ENCODE results near the gene FKTN. TPM values are rescaled to one million over a fixed set of nuclear protein-coding genes. Genes with fewer than 3 reads are reported as not detected.

FKTN gene
- total and polyA plus RNA-seq, 2 experiments from 2014 or later, result 5.3 to 10.5 TPM

DNA sequence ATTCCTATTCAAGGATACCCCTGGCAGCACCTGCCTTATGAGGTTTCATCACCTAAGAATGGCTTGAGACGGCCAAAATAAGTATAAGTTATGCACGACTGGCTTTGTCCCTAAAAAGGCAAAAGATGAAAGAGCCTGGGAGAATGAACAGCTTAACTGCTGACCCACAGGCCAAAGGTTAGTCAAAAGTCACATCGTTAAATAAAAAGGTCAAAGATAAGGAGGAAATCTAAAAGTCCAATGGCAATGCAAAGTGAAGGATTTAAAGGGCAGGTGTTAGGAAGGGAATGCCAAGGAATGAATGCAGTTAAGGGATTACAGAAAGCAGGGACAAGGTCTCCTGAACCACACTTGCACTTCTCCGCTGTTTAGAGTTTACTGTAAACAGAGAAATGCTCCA lies 109.9 kb downstream of the FKTN start:
- no peak for DNase-seq (ENCODE audit: low read depth in 1 of 2, low spot score in 1 of 2)
- Histone ChIP-seq H3K4me3 (no peak overlapping the region), H3K27ac (no peak overlapping the region), H3K4me1 (ENCODE audit: low read depth) (peaks cover 3% of the 10 kb centered on the region), H3K27me3 (no peaks in the 10 kb centered on the region), H3K9me3 (ENCODE audit: low read depth) (no peaks in the 10 kb centered on the region), H3K36me3 (no peaks in the 10 kb centered on the region)
- TF ChIP-seq, protein P1, sequence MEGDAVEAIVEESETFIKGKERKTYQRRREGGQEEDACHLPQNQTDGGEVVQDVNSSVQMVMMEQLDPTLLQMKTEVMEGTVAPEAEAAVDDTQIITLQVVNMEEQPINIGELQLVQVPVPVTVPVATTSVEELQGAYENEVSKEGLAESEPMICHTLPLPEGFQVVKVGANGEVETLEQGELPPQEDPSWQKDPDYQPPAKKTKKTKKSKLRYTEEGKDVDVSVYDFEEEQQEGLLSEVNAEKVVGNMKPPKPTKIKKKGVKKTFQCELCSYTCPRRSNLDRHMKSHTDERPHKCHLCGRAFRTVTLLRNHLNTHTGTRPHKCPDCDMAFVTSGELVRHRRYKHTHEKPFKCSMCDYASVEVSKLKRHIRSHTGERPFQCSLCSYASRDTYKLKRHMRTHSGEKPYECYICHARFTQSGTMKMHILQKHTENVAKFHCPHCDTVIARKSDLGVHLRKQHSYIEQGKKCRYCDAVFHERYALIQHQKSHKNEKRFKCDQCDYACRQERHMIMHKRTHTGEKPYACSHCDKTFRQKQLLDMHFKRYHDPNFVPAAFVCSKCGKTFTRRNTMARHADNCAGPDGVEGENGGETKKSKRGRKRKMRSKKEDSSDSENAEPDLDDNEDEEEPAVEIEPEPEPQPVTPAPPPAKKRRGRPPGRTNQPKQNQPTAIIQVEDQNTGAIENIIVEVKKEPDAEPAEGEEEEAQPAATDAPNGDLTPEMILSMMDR (IDR thresholded peaks at IDR 0.05; ENCODE audit: low read depth, low read length), result no peak

DNA sequence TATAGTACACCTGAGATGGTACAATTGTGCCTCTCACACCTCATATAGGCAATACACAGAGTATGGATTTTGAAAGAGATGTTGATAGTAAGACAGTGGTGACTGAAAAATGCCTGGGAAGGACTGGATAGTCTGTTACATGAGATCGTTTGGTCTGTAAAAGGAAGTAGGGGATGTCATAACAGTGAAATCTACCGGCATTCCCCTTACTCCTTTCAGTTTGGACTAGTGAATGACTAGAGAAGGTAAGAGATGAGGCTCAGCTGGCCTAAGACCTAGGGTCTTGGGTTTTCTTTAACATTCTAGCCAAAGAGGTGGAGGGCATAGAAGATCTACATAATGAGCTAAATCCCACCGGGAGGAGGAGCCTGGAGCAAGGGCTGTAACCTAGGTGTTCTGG lies 112.4 kb downstream of the FKTN start:
- no peak overlapping the region for H3K27ac ChIP-seq
- TF ChIP-seq, protein P1 (IDR thresholded peaks at IDR 0.05; ENCODE audit: low read depth, low read length), result no peak
- no peak for DNase-seq (ENCODE audit: low read depth in 1 of 2, low spot score in 1 of 2)
- H3K27me3 ChIP-seq, result no peaks in the 10 kb centered on the region
- no peak overlapping the region for H3K4me3 ChIP-seq
- no peaks in the 10 kb centered on the region for H3K9me3 ChIP-seq (ENCODE audit: low read depth)
- no peaks in the 10 kb centered on the region for H3K36me3 ChIP-seq
- peaks cover 3% of the 10 kb centered on the region for H3K4me1 ChIP-seq (ENCODE audit: low read depth)

DNA sequence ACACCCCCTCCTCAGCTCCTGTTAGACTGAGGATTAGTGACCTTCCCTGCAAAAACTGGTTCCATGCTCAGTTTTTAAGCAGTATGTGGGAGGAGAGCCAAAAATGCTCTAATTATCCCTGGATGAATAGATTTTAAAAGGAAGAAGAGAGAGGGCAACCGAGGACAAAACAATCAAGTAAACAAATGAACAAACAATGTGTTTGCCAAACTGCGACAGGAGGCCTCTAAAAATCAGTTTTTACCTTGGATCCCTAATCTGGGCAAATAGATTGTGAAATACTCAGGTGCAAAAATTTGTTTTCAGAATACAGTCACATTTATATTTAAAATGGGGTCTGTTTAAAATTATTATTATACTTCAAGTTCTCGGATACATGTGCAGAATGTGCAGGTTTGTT lies 112.8 kb downstream of the FKTN start:
- DNase-seq (ENCODE audit: low read depth in 1 of 2, low spot score in 1 of 2), result no peak
- TF ChIP-seq, protein P1 (IDR thresholded peaks at IDR 0.05; ENCODE audit: low read depth, low read length), result no peak
- H3K27me3 ChIP-seq, result no peaks in the 10 kb centered on the region
- no peaks in the 10 kb centered on the region for H3K9me3 ChIP-seq (ENCODE audit: low read depth)
- peaks cover 3% of the 10 kb centered on the region for H3K4me1 ChIP-seq (ENCODE audit: low read depth)
- H3K36me3 ChIP-seq, result no peaks in the 10 kb centered on the region
- H3K4me3 ChIP-seq, result no peak overlapping the region
- H3K27ac ChIP-seq, result no peak overlapping the region

DNA sequence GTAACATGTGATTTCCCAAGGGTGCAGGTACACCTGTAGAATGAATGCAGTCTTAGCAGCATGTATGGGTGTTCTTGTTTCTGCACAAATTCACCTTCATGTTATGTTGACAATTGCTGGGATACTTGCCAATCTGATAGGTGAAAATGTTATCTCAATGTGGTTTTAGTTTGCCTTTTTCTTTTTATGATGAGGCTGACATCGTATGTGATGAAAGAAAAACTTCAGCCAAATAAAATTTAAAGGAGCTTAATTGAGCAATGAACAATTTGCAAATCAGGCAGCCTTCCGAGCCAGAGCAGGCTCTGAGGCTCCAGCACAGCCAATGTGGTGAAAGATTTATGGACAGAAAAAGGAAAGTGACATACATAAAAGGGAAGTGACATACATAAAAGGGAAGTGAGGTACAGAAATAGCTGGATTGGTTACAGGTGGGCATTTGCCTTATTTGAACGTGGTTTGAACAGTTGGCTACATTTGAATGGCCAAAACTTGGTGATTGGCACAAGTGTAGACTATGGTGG lies 114.8 kb downstream of the FKTN start:
- peaks cover 6% of the 10 kb centered on the region for H3K4me1 ChIP-seq (ENCODE audit: low read depth)
- no peaks in the 10 kb centered on the region for H3K9me3 ChIP-seq (ENCODE audit: low read depth)
- H3K27me3 ChIP-seq, result no peaks in the 10 kb centered on the region
- H3K36me3 ChIP-seq, result no peaks in the 10 kb centered on the region
- DNase-seq (ENCODE audit: low read depth in 1 of 2, low spot score in 1 of 2), result no peak
- TF ChIP-seq, protein P1 (IDR thresholded peaks at IDR 0.05; ENCODE audit: low read depth, low read length), result no peak
- H3K4me3 ChIP-seq, result no peak overlapping the region
- no peak overlapping the region for H3K27ac ChIP-seq

DNA sequence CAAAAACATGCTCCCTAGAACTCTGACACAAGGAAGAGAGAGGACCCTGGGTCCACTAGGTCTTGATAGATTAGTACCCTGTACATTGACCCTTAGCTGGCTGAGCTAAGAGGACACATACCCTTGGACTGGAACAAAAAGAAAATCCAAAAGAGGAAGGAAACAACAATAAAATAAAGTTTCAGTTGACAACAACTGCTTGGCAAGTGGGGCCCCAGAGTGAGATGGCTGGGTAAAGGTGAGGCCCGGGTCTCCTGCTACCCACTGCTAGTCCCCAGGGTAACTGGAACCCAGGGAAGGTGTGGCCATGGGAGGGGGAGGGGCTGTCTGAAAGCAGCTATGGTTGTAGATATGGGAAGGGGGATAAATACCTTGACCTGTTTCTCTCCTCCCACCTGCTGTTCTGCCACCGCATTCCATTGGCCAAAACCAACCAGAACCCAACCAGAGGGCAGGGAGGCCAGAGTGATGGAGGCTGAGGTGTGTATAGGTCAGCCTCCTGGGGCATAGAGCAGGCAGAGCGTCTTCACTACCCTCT lies 116.0 kb downstream of the FKTN start:
- peaks cover 4% of the 10 kb centered on the region for H3K4me1 ChIP-seq (ENCODE audit: low read depth)

More for the DNA sequence above, 116.0 kb downstream of the FKTN start:
- TF ChIP-seq, protein P1 (IDR thresholded peaks at IDR 0.05; ENCODE audit: low read depth, low read length), result no peak
- no peak overlapping the region for H3K4me3 ChIP-seq
- no peak overlapping the region for H3K27ac ChIP-seq
- H3K36me3 ChIP-seq, result no peaks in the 10 kb centered on the region
- no peaks in the 10 kb centered on the region for H3K9me3 ChIP-seq (ENCODE audit: low read depth)
- no peaks in the 10 kb centered on the region for H3K27me3 ChIP-seq
- no peak for DNase-seq (ENCODE audit: low read depth in 1 of 2, low spot score in 1 of 2)

Data from cardiac muscle cell (in vitro differentiated cells and primary cell).